Pancreas (tissue), 10 donors: ENCODE results near the gene F2RL2. TPM values are rescaled to one million over a fixed set of nuclear protein-coding genes. Genes with fewer than 3 reads are reported as not detected.

ENCODE experiments used
- ATAC-seq, 4 donors: fragments of 200-7000 bp; cut with Tn5 transposase; one replicate each; pipeline versions ENCODE4 v1.8.0 to v1.9.1; 2020; ENCODE audit warnings: mild to moderate bottlenecking in 4 of 4, moderate library complexity in 4 of 4
- DNase-seq, 6 donors: peaks; one replicate each; pipeline ENCODE4 v3.0.0-alpha.2; 2020
- FAIRE-seq: peaks from 2 replicates; lab custom pipeline; 2012; peaks lifted over from hg19 to GRCh38; lab: Jason Lieb, UNC
- H3K27ac ChIP-seq, 4 donors: fragments of 200-600 bp; sonication (generic); 1 replicate in 3 of 4; 2 replicates in 1 of 4; pipeline versions ENCODE4 v1.5.0 to v1.8.0; 2020
- H3K27me3 ChIP-seq, 4 donors: fragments of 200-600 bp; one replicate each; pipeline ENCODE4 v1.8.0; 2021
- H3K36me3 ChIP-seq, 3 donors: fragments of 200-600 bp; sonication (generic) in 1 of 3; one replicate each; pipeline versions ENCODE4 v1.5.0 to v1.8.0; 2020 to 2021
- H3K4me1 ChIP-seq, 3 donors: fragments of 200-600 bp; one replicate each; pipeline ENCODE4 v1.8.0; 2021
- H3K4me3 ChIP-seq, 4 donors: fragments of 200-600 bp; sonication (generic) in 2 of 4; one replicate each; pipeline versions ENCODE4 v1.5.0 to v1.8.0; 2020 to 2021
- H3K9me3 ChIP-seq, 4 donors: fragments of 200-600 bp; one replicate each; pipeline ENCODE4 v1.8.0; 2021
- WGBS, 2 donors: extraction: QIAGEN DNeasy Blood & Tissue Kit; methylation state at CpG; one replicate each; pipeline ENCODE4 v1.1.7; 2013; 5-methylcytosine and 5-hydroxymethylcytosine counted together
- intact Hi-C, 3 donors: fragments of 100-400 bp; cut with DNase I; formaldehyde crosslinking; loops; one replicate each; pipeline versions ENCODE4 v1.11.1 to v1.14.2; 2022
- polyA plus RNA-seq, 2 donors: library from polyadenylated mRNA; stranded (reverse); fragments of 200-250 nt; gene quantifications; one replicate each; pipeline ENCODE4 v1.2.3, GENCODE V29; 2013
- total RNA-seq, 6 donors: library from RNA; stranded (reverse); fragmentation: NEBNext Ultra II Directional in 4 of 6; extraction: Animal tissue kit (Norgen Biotek cat#: 25700) in 4 of 6; gene quantifications; one replicate each; pipeline versions ENCODE4 v1.2.1 to v1.2.4, GENCODE V29; 2021 to 2023
- TF ChIP-seq, protein P1 (sequence below), 4 donors: fragments of 200-600 bp; sonication (generic) in 3 of 4; IDR thresholded peaks; one replicate each; pipeline versions ENCODE4 v1.5.0 to v1.8.0; 2021; ENCODE audit warnings: antibody characterized with exemption in 4 of 4
- donor health status: healthy with polysubstance abuse.
- donor health status: DM: no; HTN: no; CAD: no; lungs with moderate emphysema.
- donor health status: DM: no; HTN: no; CAD: no.
- donor health status: control.
- donor health status: control.
- donor health status: Bipolar disorder and iron deficiency.
- donor health status: DM: yes; HTN: yes; CAD: no.
- donor health status: DM: no; HTN: no; CAD: no.
- donor health status: DM: no; HTN: no; CAD: no.
- donor health status: DM: yes; HTN: yes; CAD: no.

Gene F2RL2
- total and polyA plus RNA-seq, 8 donors = 0.04 to 2.2 (median 0.22) TPM

DNA sequence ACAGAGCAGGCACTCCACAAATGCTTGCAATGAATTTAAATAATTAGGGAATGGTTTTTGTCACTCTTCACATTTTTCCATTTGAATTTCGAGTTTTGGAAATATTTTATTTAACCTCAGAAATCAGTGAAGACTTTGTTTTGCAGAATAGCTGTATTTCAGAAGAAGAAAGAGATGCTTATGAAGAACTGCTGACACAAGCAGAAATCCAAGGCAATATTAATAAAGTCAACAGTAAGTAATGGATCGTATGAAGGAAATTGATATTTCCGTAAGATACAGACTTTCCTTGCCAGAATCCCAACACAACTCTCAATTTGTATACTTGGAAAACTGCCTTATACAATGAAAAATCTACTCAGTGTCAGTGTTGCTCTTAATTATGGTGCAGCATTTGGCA lies 30.5 kb downstream of the F2RL2 start:
- TF ChIP-seq, protein P1, sequence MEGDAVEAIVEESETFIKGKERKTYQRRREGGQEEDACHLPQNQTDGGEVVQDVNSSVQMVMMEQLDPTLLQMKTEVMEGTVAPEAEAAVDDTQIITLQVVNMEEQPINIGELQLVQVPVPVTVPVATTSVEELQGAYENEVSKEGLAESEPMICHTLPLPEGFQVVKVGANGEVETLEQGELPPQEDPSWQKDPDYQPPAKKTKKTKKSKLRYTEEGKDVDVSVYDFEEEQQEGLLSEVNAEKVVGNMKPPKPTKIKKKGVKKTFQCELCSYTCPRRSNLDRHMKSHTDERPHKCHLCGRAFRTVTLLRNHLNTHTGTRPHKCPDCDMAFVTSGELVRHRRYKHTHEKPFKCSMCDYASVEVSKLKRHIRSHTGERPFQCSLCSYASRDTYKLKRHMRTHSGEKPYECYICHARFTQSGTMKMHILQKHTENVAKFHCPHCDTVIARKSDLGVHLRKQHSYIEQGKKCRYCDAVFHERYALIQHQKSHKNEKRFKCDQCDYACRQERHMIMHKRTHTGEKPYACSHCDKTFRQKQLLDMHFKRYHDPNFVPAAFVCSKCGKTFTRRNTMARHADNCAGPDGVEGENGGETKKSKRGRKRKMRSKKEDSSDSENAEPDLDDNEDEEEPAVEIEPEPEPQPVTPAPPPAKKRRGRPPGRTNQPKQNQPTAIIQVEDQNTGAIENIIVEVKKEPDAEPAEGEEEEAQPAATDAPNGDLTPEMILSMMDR (IDR thresholded peaks at IDR 0.05) = no peak

DNA sequence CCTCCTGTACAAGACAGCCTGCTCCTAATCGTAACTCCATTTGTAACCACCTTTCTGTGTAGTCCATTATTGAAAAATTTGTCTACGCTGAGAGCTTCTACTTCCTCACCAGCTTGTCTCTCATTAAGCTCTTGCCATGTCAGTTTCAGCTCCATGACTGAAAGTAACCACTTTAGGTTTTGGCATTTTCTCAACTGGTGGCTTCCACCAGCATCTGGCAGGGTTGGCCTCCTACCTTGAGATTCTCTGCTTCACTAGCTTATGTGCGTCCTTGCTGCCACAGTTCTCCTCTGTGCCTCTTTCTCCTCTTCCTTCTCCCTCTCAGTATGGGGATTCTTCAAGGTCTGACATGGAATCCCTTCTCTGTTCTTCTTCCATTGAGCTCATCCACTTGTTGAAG lies 31.8 kb downstream of the F2RL2 start:
- DNase-seq (no peak), FAIRE-seq (no peak), ATAC-seq (no peak)
- WGBS, 2 donors = 94 to 97% methylated on average over 3 of the region's 3 CpGs
- TF ChIP-seq, protein P1 (IDR thresholded peaks at IDR 0.05) = no peak
- H3K27me3 ChIP-seq = no peaks in the 10 kb centered on the region
- intact Hi-C loops = no loop called here
- H3K27ac ChIP-seq = no peak overlapping the region
- H3K9me3 ChIP-seq = no peaks in the 10 kb centered on the region
- peaks cover 0 to 29% (median 0%) of the 10 kb centered on the region in 3 donors for H3K36me3 ChIP-seq
- H3K4me1 ChIP-seq = no peaks in the 10 kb centered on the region
- H3K4me3 ChIP-seq = no peak overlapping the region

More for the DNA sequence above, 30.5 kb downstream of the F2RL2 start:
- intact Hi-C loops = no loop called here
- DNase-seq = no peak
- Histone ChIP-seq H3K4me3 (no peak overlapping the region), H3K9me3 (no peaks in the 10 kb centered on the region), H3K27ac (no peak overlapping the region), H3K27me3 (no peaks in the 10 kb centered on the region), H3K4me1 (no peaks in the 10 kb centered on the region), H3K36me3 (peaks cover 0 to 29% (median 0%) of the 10 kb centered on the region in 3 donors)
- FAIRE-seq = no peak
- ATAC-seq = no peak
- 70 to 75% methylated on average over 3 of the region's 3 CpGs for WGBS, 2 donors

DNA sequence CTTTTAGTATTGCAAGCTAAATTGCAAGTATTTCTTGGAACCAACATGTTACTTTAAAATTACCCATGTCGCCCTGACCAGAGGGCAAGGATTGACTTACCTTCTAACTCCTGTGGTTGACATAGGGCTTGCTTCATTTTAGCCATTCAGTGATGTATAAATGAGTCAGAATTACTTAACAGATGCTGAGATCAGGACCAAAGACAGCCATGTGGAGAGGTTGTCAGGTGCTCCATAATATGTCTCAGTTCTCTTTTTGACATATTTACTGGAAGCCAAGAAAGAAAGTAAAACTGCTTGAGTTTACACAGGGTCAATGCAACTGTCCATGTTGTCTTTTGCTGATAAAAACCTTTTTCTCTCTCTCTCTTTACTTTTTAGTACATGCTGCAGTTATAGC lies 33.2 kb downstream of the F2RL2 start:
- Histone ChIP-seq H3K36me3 (peaks cover 0 to 29% (median 0%) of the 10 kb centered on the region in 3 donors), H3K27me3 (no peaks in the 10 kb centered on the region), H3K4me1 (no peaks in the 10 kb centered on the region), H3K9me3 (no peaks in the 10 kb centered on the region), H3K4me3 (no peak overlapping the region), H3K27ac (no peak overlapping the region)
- DNase-seq (no peak), FAIRE-seq (no peak), ATAC-seq (no peak)
- TF ChIP-seq, protein P1 (IDR thresholded peaks at IDR 0.05) = no peak
- intact Hi-C loops = no loop called here
- 93 to 100% methylated on average over 1 of the region's 1 CpG for WGBS, 2 donors

DNA sequence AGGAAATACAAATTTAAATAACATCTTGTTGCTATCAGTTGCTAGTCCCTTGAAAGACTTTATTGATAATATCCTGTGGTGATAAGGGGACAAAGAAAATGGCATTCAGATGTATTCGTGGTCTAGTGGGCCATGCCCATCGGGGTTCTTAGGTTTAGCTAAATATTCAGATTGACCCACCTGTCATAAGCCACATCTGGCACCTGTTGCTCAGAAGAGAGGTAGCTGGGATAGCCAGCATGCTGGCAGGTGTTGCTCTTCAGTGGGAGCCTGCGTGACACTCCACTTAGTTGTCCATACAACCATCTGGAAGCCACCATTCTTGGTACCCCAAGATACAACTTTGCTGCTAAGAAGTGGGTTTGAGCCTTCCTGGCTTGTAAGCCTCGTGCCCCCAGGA lies 36.7 kb downstream of the F2RL2 start:
- WGBS, 2 donors = 88 to 90% methylated on average over 4 of the region's 4 CpGs

DNA sequence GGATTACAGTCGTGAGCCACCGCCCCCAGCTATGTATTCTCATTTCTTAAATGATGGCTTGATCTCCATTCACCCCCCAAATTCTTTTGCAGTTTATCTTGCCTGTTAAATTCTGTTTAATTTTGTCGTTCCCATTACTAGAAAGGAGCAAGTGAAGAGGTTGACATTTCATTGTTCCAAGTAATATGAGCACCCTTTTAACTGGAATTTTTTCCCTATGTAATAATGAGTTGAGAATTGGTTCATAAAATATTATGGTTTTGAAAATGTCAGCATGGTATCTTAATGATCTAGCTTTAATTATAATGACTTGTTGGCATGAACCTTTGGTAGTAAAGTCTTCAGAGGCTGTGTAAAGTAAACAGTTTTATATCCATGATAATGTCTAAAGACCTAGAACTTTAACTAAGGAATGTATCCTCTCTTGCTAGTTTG lies 37.4 kb downstream of the F2RL2 start:
- 88 to 92% methylated on average over 3 of the region's 3 CpGs for WGBS, 2 donors
- ATAC-seq (no peak), DNase-seq (no peak), FAIRE-seq (no peak)
- Histone ChIP-seq H3K4me3 (no peak overlapping the region), H3K9me3 (no peaks in the 10 kb centered on the region), H3K4me1 (peaks cover 23 to 27% (median 24%) of the 10 kb centered on the region in 3 donors), H3K36me3 (peaks cover 0 to 9% (median 0%) of the 10 kb centered on the region in 3 donors), H3K27me3 (no peaks in the 10 kb centered on the region), H3K27ac (no peak overlapping the region)
- TF ChIP-seq, protein P1 (IDR thresholded peaks at IDR 0.05) = no peak
- intact Hi-C loops = no loop called here

More for the DNA sequence above, 36.7 kb downstream of the F2RL2 start:
- FAIRE-seq (no peak), ATAC-seq (no peak), DNase-seq (no peak)
- Histone ChIP-seq H3K36me3 (peaks cover 0 to 16% (median 0%) of the 10 kb centered on the region in 3 donors), H3K9me3 (no peaks in the 10 kb centered on the region), H3K27me3 (no peaks in the 10 kb centered on the region), H3K27ac (no peak overlapping the region), H3K4me3 (no peak overlapping the region), H3K4me1 (peaks cover 16 to 21% (median 17%) of the 10 kb centered on the region in 3 donors)
- TF ChIP-seq, protein P1 (IDR thresholded peaks at IDR 0.05) = no peak
- intact Hi-C loops = no loop called here
